ENCODE data around the gene SCARF2.

GRCh38 chr22:20414450-20414849 is 23.2 kb downstream of the SCARF2 start:
- TF ChIP-seq CTCF (conservative IDR thresholded peaks at IDR 0.05 in 1 of 2, IDR thresholded peaks at IDR 0.05 in 1 of 2; ENCODE audit: low read depth in 1 of 2, low read length in 2 of 2) (no peak), EZH2 (IDR thresholded peaks at IDR 0.05; ENCODE audit: low read length, missing control alignments) (no peak)
